HG02678 (cell line): ENCODE results near the gene INSRR.

Source experiments
- ATAC-seq: cut with Tn5 transposase; IDR thresholded peaks from one replicate; pipeline ENCODE4 v1.9.1; 2021; ENCODE audit warnings: mild to moderate bottlenecking, moderate library complexity; ENCODE audit not compliant: unreplicated experiment

Gene INSRR

GRCh38 chr1:156836041-156836654 lies 22.8 kb downstream of the INSRR start:
- ATAC-seq: peak; percentile 49

- no peak for ATAC-seq
These were observed 24.6 kb downstream of the INSRR start for GRCh38 chr1:156834322-156834721.

GRCh38 chr1:156833603-156834002 lies 25.3 kb downstream of the INSRR start:
- no peak for ATAC-seq

- no peak for ATAC-seq
These were observed 26.5 kb downstream of the INSRR start for GRCh38 chr1:156832434-156832833.

- ATAC-seq: no peak
These were observed 30.4 kb downstream of the INSRR start for GRCh38 chr1:156828400-156829124.

- no peak for ATAC-seq
These were observed 32.3 kb downstream of the INSRR start for GRCh38 chr1:156826630-156827029.

- no peak for ATAC-seq
These were observed 35.6 kb downstream of the INSRR start for GRCh38 chr1:156823210-156823790.

- no peak for ATAC-seq
These were observed 36.2 kb downstream of the INSRR start for GRCh38 chr1:156822680-156823079.

- ATAC-seq: no peak
These were observed 37.1 kb downstream of the INSRR start for GRCh38 chr1:156821801-156822200.

- ATAC-seq: no peak
These were observed 42.2 kb downstream of the INSRR start, which contains the start of gene SH2D2A for GRCh38 chr1:156816561-156817328. SH2D2A (minus strand) TSS chr1:156816848; CDS start chr1:156816708, 140 bp downstream.

- ATAC-seq: no peak
These were observed 42.9 kb downstream of the INSRR start for GRCh38 chr1:156815961-156816422.

- no peak for ATAC-seq
These were observed 43.5 kb downstream of the INSRR start for GRCh38 chr1:156815307-156815826.

- no peak for ATAC-seq
These were observed 44.2 kb downstream of the INSRR start for GRCh38 chr1:156814571-156815260.

GRCh38 chr1:156813750-156814570 lies 45.0 kb downstream of the INSRR start:
- peak; percentile 61 for ATAC-seq

GRCh38 chr1:156813298-156813697 lies 45.6 kb downstream of the INSRR start:
- ATAC-seq: no peak

GRCh38 chr1:156812293-156812990 lies 46.5 kb downstream of the INSRR start:
- ATAC-seq: no peak

- no peak for ATAC-seq
These were observed 47.7 kb downstream of the INSRR start for GRCh38 chr1:156811168-156811567.

GRCh38 chr1:156809711-156810366 lies 49.1 kb downstream of the INSRR start:
- no peak for ATAC-seq
